ENCODE measurements around the gene SETD2.
A peak's percentile ranks its signal among the peaks of the same experiment; 100 is the strongest.

SETD2 gene

DNA sequence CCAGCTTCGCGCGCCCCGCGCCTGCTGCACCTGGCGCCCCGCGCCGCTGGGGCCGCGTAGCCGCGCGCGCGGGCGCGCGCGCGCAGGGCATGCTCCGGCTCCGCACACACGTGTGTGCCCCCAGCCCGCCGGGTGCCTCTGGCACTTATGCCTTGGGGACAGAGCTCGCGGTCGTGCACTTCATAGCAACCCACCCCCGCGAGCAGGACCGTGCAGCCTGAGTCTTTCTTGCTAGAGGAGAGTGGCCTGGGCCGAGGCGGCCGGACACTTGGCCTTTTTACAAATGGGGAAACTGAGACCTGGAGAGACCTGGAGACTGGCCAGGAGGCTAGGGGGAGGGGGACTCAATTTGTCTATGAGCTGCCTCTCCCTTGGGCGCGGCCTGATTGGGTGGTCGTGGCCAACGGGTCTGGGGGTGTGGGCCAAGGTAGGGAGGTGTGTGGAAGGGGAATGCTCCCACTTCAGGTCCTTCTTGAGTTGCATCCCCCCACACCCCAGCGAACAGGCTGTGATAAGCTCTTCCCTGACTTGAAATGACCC, 183.9 kb downstream of the SETD2 start:
- DNase-seq (ENCODE audit: low read depth): no peak

DNA sequence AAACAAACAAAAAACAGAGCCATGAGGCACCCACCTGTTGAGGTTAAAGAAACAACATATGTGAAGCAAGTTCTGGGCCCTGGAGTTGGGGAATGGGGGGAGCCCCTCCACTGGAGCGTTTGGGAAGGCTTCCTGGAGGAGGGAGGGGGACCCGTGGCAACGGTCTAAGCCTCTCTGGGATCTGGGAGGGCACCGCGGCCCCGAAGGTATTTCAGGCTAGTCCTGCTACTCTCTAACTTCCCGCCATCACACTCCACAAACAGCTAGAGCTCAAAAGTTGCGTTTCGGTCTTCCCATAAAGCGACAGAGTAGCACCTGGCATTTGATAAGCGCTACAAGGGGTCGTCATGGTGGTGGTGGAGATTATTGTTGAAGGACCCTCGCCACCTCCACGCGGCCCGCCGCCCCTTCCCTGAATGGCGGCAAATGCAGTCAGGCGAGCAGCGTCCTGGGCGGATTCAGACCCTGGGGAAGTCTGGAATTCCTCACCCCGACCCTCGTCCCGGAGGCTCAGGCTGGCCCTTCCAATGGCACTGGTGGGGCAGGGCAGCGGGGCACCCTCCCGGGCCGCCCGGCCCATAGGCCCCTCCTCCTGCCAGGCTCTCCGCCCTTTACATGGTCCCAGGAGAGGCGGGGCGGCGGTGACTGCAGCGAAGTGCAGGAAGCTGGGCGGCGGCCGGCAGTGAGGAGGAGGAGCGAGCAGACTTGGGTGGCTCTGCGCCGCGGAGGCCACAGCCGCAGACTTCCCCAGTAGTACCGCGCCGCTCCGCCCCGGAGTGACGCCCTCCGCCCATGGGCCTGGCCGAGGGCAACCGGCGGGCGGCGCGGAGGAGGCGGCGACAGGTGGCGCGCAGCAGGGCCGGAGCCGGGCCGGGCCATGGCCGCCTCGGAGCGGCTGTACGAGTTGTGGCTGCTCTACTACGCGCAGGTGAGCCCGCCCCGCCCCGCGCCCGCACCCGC, 184.6 kb downstream of the SETD2 start, which contains the start of gene NBEAL2:
NBEAL2 (plus strand) TSS at position 682 of the 960 bp plus-strand sequence; CDS start at position 878, 196 bp downstream.
- DNase-seq (ENCODE audit: low read depth): peak; percentile 95

DNA sequence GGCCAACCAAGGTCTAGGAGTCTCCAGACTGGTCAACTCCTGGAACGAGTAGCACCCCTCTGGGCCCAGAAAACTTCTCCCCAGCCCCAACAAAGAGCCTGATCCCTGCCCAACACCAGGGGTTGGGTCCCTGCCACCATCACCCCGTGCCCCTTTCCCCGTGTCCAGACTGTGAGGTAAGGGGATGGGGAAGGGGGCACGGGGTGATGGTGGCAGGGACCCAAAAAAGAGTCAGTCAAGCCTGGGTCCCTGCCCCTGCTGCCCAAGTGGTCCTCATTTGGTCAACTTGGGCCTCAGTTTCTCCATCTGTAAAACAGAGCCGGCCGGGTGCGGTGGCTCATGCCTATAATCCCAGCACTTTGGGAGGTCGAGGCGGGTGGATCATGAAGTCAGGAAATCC, 185.5 kb downstream of the SETD2 start:
- DNase-seq (ENCODE audit: low read depth): no peak

DNA sequence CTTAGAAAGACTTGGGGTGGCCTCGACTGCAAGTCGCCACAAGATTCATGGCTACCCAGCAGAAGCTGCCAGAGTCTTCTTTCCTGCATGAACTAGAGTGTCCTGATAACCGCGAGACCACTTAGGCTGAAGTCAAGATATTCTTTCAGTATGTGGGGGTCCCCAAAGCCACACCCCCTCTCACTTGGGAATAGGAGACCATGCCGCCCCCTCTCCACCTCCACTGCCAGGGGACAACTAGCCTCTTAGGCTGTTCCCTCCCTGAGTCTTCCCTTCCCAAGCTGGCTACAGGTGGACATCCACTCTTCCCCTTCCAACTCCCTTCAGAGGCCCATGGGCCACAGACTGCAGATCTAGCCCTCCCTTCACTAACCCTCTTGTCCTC, 186.1 kb downstream of the SETD2 start:
- DNase-seq (ENCODE audit: low read depth): no peak

DNA sequence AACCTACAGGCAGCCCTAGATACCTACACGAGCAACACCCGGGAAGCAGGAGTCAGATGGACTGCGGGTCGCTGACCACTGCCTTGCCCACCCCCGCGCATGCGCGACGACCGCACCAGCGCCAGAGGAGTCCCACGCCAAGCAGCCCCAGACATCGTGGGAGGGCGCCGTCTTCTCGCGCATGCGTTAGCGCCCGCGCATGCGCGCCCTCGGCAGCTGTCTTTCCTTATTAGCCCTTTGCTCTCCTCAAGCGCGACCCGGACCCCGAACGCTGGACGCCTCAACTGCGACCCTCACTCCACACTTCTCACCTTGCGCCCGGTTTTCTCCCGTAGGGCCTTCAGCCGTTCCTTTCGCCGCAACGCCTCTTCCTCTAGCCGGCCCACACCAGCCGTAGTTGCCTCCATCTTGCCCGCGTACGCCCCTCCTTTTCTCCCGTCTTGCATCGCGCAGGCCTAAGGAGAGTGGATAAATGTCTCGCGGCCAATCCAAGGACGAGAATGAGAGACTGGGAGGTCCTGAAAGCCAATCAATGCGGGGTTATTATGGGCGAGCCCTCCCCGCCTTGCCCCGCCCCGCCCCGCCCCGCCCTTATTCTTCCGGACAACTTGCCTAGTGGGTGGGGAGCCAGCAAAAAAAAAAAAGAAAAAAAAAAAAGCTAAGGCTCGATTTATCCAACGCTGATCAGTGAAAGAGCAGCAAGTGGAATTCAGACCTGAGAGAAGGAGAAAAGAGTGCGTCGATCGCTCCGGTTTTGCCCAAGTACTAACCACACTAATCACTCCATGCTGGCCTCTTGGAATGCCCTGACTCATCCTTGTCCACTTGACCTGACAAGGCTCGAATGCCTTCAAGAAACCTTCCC, 187.4 kb downstream of the SETD2 start, which contains the start of gene CCDC12:
CCDC12 (minus strand) TSS at position 420 of the 865 bp plus-strand sequence; CDS start at position 407, 13 bp downstream.
- DNase-seq (ENCODE audit: low read depth): peak; percentile 90

DNA sequence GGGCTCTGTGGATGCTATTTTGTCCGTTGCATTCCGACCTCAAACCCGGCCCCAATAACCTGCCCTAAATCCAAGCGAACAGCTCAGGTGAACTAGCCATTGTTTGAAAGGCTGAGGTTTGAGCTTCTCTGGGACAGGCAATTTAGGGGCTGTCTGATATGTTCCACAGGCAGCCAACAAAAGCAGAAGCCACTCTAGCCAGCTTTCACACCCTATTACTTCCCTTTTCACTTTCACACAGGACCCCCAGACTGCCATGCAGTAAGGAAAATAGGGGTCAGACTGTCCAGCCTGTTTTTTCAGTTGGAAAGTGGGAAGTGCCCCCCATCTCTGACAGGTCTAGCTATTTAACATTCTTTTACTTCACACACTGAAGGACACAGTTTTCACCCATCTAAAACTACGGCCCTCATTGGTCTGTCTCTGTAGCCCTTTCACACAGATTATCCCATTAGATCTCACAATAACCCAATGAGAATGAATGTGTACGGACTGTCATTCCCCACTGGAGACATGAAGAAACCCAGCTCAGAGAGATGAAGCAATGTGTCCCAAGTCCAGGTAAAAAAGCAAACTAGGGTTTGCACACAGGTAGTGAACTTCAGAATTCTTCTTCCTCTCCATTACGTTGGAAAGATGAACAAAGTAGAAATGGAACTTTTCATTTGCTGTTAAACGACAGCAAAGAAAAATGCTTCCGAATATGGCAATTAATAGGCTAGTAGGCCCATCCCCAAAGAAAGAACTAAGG, 189.3 kb downstream of the SETD2 start:
- no peak for DNase-seq (ENCODE audit: low read depth)

DNA sequence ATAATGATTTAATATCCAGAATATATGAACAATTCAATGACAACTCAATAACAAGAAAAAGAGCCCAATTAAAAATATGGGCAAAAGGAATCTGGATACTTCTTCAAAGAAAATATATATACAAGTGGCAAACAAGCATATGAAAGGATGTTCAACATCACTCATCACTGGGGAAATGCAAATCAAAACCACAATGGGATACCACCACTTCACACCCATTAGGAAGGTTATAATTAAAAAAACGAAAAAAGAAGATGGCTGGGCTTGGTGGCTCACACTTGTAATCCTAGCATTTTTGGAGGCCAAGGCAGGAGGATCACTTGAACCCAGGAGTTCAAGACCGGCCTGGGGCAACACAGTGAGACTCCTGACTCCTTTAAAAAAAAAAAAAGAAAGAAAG, 191.5 kb downstream of the SETD2 start:
- no peak for DNase-seq (ENCODE audit: low read depth)

DNA sequence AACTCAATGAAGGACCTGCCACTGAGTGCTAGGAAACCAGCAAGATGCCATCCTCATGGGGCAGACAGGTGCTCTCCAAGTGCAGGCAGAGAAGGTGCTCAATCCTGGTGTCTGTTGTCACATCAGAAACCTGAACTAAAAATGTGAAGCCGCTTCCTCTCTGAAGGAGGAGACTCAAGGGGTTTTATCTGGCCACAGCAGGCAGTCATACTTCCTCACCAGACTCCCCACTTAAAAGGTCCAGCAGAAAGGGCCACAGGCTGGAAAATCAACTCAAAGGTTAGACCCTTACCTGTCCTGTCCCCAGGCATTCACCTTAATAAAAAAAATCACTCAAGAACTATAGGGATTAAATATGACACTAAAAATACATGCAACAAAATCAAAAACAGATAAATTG, 192.2 kb downstream of the SETD2 start:
- no peak for DNase-seq (ENCODE audit: low read depth)

DNA sequence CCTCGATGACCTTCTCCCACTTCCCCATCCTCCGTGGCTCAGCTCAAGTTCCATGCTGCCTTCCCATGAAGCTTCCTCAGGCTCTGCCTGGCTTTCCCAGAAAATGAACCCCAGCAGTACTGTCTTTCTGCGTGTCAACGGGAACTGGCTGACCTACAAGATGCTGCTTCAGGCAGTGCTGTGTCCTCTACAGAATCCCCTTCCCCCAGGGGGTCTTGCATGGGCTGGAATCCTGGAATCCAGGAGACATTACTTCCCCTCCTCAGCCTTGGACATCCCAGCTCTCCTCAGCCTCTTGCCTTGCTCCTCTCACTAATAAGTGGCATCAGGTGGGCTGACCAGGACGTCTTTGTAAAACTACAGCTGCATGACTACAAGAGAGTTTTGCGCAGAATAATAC, 192.8 kb downstream of the SETD2 start:
- no peak for DNase-seq (ENCODE audit: low read depth)

DNA sequence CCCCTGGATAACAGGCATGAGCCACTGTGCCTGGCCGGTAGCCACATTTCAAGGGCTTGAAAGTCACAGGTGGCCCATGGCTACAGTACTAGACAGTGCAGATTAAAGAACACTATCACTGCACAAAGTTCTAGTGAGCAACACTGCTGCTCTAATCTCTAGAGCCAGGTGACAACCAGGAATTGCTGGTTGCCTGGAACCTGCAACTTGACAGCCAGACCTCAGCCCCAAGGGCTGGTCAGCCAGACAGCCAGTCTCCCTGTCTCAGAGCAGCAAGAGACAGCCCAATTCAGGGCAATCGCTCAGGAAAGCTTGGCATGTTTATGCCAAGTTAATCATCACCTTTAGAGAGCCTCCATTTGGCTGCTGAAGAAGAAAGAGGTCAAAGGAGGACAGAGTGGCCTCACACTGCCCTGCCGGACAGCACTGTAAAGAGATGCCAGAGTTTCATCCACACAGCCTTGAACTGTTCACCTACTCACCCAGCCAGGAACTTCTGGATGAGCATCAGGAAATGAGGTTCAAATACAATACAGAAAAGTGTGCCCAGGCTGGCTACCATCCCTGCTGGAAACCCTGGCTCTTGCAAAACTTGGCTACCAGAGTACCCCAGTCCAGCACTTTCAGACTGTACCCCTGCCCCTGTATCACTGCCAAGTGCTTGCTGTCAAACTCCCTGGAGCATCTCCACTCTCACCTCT, 193.4 kb downstream of the SETD2 start:
- no peak for DNase-seq (ENCODE audit: low read depth)

DNA sequence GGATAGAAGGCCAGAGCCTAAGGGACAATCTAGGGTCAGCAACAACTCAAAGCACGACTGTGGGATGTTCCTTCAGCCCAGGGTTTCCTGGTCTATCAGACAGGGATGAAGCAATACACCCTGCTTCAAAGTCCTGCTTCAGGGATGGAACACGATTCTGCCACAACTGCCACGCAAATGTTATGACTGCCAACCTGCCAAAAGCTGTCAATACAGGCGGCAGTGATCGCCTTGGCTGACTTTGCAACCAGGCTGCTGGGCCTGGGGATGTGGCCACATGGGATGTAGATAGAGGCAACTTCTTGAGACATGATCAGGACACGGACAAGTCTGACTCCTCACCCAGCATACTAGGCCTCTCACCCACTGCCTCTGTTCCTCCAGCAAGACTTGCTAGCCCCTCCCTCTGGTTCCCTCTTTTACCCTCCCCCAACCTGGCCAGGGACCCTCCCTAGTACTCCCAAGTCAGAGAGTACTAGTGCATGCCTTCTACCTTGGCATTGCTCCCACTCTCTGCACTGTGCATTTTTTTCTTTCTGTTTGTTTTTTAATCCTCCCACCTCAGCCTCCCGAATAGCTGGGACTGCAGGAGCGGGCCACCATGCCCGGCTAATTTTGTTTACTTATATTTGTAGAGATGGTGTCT, 195.0 kb downstream of the SETD2 start:
- no peak for DNase-seq (ENCODE audit: low read depth)

DNA sequence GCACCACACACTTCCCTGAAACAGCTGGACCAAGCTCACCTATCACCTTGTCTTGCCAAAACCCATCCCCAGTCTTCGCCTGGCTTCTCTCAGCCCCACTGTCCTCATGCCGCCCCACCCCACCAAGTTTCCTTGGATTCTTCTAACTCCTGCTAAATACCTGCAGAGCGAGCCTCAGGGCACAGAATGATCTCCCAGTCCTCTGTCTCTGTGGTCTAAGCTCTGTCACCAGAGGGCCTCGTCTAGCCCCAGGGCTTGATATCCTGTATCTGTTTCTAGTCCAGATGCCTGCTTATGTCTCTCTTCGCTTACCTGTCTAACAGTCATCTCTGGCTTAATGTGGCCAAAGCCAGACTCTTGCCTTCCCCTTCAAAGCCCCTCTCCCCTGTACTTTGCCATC, 197.1 kb downstream of the SETD2 start:
- no peak for DNase-seq (ENCODE audit: low read depth)

Data from activated T-cell treated with anti-CD3 and anti-CD28 coated beads for 24 hours (primary cell).